ENCODE data around the gene GCN1.

DNA sequence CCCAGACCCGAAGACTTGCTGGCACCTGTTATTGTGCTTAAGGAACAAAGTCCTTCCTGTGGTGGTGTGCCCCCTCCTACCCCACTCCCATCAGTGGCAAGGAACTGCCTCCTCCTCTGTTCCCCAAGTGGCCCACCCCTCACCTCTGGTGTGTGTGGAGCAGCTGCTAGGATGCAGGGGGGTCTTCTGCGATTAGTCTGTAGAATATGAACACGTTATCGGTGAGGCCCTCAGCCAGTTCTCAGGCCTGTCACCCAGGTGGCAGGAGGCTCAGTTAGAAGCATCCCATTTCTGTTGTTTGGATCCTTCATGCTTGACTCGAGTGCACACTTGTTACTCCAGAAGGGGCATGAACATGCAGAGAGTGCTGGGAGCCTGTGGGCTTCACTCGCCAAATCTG is 117.3 kb downstream of the GCN1 start:
- TF ChIP-seq CTCF (IDR thresholded peaks at IDR 0.05 in 2 of 3, conservative IDR thresholded peaks at IDR 0.05 in 1 of 3; ENCODE audit: control insufficient read depth in 2 of 3, extremely low read depth in 1 of 3, insufficient read depth in 1 of 3, low read depth in 3 of 3, low read length in 3 of 3) (no peak), POLR2AphosphoS5 (IDR thresholded peaks at IDR 0.05; ENCODE audit: low read length) (no peak), RFX5 (IDR thresholded peaks at IDR 0.05; ENCODE audit: low read depth, low read length) (no peak), YY1 (IDR thresholded peaks at IDR 0.05; ENCODE audit: low read depth, low read length) (no peak), POLR2A (IDR thresholded peaks at IDR 0.05; ENCODE audit: low read depth, low read length) (no peak), EP300 (IDR thresholded peaks at IDR 0.05; ENCODE audit: borderline replicate concordance in 1 of 2, control insufficient read depth in 1 of 2, low read depth in 2 of 2, low read length in 2 of 2) (no peak)
- TF ChIP-seq, protein P1, sequence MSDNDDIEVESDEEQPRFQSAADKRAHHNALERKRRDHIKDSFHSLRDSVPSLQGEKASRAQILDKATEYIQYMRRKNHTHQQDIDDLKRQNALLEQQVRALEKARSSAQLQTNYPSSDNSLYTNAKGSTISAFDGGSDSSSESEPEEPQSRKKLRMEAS (IDR thresholded peaks at IDR 0.05; ENCODE audit: low read depth, low read length): no peak
